Prostate gland (tissue), 2 donors: Measurements from ENCODE around the gene KCNMB3.

Experiments
- CTCF ChIP-seq, 4 experiments: fragments of 200-600 bp in 2 of 4; fragments of 450-650 bp in 2 of 4; sonication (generic) in 2 of 4; IDR thresholded peaks; 1 replicate in 3 of 4; 2 replicates in 1 of 4; pipeline ENCODE4 v1.5.1; 2016 to 2019; ENCODE audit warnings: antibody characterized with exemption in 4 of 4, mild to moderate bottlenecking in 2 of 4, moderate library complexity in 2 of 4
- POLR2A ChIP-seq: fragments of 450-650 bp; IDR thresholded peaks from one replicate; pipeline ENCODE4 v1.6.1; 2016; ENCODE audit warnings: antibody characterized with exemption, mild to moderate bottlenecking
- POLR2AphosphoS5 ChIP-seq: sonication (generic); formaldehyde crosslinking; IDR thresholded peaks from one replicate; pipeline ENCODE4 v1.6.1; 2017; ENCODE audit warnings: antibody characterized with exemption

- TF ChIP-seq CTCF (IDR thresholded peaks at IDR 0.05), result no peak
- TF ChIP-seq POLR2AphosphoS5, result no peak
- no peak for TF ChIP-seq POLR2A
These were observed 21.7 kb downstream of the KCNMB3 start for GRCh38 chr3:179229177-179229576.
